HG03175 (cell line): ENCODE measurements around the gene CR1.
"Not testable (repeated sequence)": the region's sequence is repeated elsewhere in the genome, so short reads cannot be mapped to it uniquely, and the experiment has no call there.

Experiments used
- ATAC-seq: cut with Tn5 transposase; IDR thresholded peaks from one replicate; pipeline ENCODE4 v1.9.1; 2021; ENCODE audit warnings: mild to moderate bottlenecking, moderate library complexity; ENCODE audit not compliant: unreplicated experiment

CR1 gene

GRCh38 chr1:207638487-207639145 is 142.7 kb downstream of the CR1 start:
- ATAC-seq: not testable (repeated sequence)

DNA sequence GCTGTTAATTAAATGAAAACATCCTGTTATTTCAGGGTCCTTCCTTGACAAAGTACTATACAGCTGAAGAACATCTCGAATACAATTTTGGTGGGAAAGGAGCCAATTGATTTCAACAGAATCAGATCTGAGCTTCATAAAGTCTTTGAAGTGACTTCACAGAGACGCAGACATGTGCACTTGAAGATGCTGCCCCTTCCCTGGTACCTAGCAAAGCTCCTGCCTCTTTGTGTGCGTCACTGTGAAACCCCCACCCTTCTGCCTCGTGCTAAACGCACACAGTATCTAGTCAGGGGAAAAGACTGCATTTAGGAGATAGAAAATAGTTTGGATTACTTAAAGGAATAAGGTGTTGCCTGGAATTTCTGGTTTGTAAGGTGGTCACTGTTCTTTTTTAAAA is 143.4 kb downstream of the CR1 start:
- not testable (repeated sequence) for ATAC-seq

- peak; percentile 9 for ATAC-seq
Observed at GRCh38 chr1:207644166-207644851, 148.4 kb downstream of the CR1 start.

GRCh38 chr1:207644852-207645634 is 149.1 kb downstream of the CR1 start, which contains the start of gene CR1L:
TSS of gene CR1L (plus strand) at chr1:207645133. CDS start at chr1:207645234, 101 bp downstream.
- peak; percentile 94 for ATAC-seq

DNA sequence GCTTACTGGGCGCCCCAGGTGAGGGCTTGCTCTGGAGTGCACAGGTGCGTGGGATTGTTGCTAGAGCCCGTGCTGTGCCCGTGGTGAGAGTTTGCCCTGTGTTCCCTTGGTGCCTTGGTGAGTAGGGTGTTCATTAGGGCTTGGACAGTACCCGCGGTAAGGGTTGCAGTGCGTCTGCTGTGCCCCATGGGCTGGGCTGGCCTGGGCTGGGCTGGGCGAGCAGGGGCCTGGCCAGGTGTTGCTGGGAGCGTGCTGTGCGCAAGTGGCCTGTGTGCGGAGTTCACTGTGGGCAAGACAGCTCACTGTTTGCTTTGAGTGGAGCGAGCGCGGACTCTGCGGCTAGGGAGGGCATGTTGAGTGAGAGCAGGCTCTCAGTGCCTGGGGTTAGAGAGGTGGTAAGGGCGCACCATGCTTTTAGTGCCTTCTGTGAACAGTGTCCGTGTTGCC is 149.7 kb downstream of the CR1 start:
- ATAC-seq: no peak

DNA sequence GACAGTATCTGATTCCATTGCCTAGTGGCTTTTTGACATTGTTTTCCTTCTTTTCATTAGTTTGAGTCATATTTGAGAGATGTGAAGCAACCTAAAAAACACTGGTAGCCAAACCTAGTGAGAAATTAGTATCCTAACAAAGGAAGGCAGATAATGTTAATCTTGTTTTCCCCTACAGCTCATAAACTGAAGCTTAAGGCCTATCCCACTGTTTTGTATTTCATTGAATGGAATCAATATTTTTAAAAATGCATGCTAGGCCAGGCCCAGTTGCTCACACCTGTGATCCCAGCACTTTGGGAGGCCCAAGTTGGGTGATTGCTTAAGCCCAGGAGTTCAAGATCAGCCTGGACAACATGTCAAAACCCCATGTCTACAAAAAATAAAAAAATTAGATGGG is 150.2 kb downstream of the CR1 start:
- no peak for ATAC-seq

DNA sequence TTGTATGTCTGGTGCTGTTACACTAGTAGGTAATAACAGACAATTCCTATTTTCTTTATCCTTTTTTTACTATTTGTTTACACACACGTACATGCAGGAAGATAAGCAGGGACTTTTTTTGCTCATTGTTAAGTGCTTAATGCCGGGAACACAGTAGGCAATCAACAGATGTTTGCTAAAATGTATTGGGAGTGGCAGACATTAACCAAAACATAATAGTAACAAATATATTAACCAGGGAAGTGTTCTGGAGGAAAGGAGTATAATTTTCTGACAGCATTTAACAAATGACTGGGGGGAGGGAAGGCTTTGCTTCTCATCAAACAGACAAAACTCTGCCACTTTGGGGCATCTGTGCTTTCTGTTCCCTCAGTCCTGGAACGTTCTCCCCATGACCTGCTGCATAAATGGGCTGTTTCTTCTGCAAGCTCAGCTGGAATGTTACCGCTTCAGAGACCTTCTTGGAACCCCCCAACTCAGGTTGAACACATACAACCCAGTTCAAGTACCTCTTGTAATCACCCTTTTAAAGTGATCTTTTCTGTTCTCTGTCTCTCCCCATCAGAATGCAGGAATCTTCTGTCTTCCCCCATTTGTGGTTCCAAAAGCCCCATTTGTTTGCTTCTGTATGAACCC is 151.1 kb downstream of the CR1 start:
- no peak for ATAC-seq

DNA sequence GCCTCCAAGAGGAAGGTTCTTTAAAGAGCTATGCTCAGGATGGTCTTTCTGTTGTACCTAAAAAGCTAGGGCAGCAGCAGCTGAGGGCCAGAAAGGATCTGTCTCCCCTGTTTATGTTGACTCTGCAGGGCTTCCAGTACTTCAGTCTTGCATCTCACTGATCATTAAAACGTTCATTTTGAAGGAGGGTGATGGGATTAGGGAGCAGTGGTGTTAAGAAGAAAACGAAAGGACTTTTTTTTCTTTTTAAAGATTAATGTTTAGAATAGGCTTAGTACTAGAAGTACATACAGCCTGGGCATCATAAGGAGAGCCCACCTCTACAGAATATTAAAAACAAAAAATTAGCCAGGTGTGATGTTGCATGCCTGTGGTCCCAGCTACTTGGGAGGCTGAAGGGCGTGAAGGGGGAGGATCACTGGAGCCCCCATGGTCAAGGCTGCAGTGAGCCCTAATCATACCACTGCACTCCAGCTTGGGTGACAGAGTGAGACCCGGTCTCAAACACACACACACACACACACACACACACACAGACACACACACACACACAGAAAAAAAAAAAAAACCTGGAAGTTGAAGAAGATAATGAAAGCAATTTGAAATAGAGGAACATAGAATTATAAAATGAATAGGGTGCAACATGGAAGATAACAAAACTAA is 151.8 kb downstream of the CR1 start:
- ATAC-seq: no peak

DNA sequence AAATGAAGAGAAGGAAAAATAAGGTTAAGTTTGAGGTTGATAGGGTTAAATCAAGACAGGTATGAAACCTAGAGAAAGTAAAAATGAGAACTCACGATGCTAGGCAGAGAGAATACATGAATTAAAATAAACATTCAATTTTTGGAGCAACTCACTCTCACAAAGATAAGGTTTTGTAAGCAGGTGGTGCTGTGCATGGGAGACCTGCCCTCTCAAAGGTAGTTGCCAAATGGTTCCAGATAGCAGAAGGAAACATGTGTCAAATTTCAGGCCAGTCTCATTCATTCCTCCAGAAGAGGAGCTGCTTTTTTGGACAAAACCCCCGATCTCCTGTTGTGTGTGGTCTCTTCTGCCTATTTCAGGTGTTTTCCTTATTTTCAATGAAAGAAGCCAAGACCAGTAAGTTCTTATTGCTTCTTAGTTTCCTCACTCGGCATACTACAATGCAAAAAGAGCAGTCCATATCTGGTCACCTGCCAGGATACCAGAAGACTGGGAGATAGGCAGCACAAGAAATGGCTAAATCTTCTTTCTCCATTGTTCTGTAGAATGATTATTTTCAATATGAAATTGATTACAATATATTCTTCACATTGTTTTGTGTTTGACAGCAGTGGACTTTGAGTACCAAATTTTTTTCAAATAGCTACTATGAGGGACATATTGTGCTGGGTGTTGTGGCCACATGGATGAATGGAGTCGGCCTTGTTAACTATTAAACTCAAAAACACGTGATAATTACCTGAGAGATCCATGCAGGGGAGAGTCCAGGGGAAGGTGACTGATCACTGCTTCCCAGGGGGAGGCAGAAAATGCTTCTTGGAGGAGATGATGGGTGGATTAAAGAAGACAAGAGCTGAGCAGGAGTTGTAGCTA is 152.6 kb downstream of the CR1 start:
- ATAC-seq: no peak

GRCh38 chr1:207649210-207649753 is 153.3 kb downstream of the CR1 start:
- ATAC-seq: no peak

GRCh38 chr1:207649865-207650580 is 154.1 kb downstream of the CR1 start:
- no peak for ATAC-seq

DNA sequence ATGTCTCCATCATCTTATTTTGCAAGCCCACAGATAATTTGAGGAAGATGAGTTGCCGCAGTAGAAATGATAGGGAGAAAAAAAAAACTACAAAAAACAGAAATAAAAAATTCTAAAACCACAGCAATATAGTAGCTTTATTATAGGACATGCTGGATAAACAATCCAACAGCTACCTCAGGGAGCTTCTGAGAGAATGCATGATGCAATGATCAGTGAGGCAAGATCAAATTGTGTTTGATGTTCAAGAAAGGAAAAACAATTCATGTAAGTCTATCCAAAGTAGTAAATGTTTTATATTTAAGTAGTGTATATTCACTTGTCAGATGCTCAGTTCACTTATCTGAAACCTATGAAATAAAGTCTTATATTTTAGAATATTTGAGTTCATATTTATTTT is 155.6 kb downstream of the CR1 start:
- no peak for ATAC-seq

- ATAC-seq: no peak
Observed at GRCh38 chr1:207654320-207654719, 158.4 kb downstream of the CR1 start.

- ATAC-seq: no peak
Observed at GRCh38 chr1:207658408-207658807, 162.5 kb downstream of the CR1 start.

- no peak for ATAC-seq
Observed at GRCh38 chr1:207658904-207659485, 163.0 kb downstream of the CR1 start.

GRCh38 chr1:207659545-207660153 is 163.7 kb downstream of the CR1 start:
- no peak for ATAC-seq

DNA sequence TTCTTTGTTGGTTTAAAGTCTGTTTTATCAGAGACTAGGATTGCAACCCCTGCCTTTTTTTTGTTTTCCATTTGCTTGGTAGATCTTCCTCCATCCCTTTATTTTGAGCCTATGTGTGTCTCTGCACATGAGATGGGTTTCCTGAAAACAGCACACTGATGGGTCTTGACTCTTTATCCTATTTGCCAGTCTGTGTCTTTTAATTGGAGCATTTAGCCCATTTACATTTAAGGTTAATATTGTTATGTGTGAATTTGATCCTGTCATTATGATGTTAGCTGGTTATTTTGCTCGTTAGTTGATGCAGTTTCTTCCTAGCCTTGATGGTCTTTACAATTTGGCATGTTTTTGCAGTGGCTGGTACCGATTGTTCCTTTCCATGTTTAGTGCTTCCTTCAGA is 165.5 kb downstream of the CR1 start:
- ATAC-seq: not testable (repeated sequence)

DNA sequence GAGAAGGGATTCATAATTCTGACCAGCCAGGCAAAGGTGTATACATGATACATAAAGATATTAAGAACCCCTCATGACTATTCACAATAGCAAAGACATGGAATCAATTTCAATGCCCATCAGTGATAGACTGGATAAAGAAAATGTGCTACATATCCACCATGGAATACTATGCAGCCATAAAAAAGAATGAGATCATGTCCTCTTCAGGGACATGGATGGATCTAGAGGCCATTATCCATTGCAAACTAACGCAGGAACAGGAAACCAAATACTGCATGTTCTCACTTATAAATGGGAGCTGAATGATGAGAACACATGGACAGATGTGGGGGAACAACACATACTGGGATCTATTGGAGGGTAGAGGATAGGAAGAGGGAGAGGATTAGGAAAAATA is 170.4 kb downstream of the CR1 start:
- ATAC-seq: no peak
